Thyroid gland (tissue), 4 donors: ENCODE measurements around the gene FAM43A.

ENCODE experiments used
- CTCF ChIP-seq, 6 experiments: fragments of 200-600 bp in 3 of 6; fragments of 450-650 bp in 3 of 6; sonication (generic) in 3 of 6; IDR thresholded peaks; one replicate each; pipeline ENCODE4 v1.5.1; 2016 to 2019; ENCODE audit warnings: antibody characterized with exemption in 6 of 6, mild to moderate bottlenecking in 2 of 6, inconsistent platforms in 1 of 6, moderate library complexity in 1 of 6
- POLR2A ChIP-seq, 2 donors: fragments of 450-650 bp; IDR thresholded peaks; one replicate each; pipeline ENCODE4 v1.6.1; 2017; ENCODE audit warnings: antibody characterized with exemption in 2 of 2, mild to moderate bottlenecking in 2 of 2, moderate library complexity in 1 of 2

DNA sequence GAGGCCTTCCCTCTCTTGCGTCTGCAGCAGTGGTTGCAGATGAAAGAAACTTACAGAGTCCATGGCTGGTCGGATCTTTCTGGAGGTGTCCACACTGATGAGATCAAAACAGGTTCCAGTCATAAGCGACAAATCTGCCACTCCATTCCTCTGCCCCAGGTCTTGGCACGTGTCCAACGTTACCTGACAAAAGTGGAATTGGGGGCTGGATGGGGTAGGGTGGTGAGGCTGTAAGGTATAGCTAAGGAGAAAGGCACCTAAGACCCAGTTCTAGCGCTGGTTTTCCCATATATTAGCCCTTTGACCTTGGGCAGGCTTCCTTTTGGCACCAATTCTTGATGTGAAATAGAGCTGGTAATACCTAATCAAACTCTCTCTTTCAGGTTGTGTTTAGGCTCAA is 11.0 kb downstream of the FAM43A start:
- TF ChIP-seq POLR2A (IDR thresholded peaks at IDR 0.05) (no peak), CTCF (IDR thresholded peaks at IDR 0.05) (no peak)
